22Rv1 (cell line): ENCODE measurements around the gene LHFPL2.

Experiments used
- CTCF ChIP-seq: fragments of 450-650 bp; IDR thresholded peaks from 2 replicates; pipeline ENCODE4 v1.5.1; 2017; ENCODE audit warnings: mild to moderate bottlenecking
- ZFX ChIP-seq: fragments of 450-650 bp; IDR thresholded peaks from 2 replicates; pipeline ENCODE4 v1.6.1; 2017; ENCODE audit warnings: antibody characterized with exemption, borderline replicate concordance

- TF ChIP-seq CTCF (no peak), ZFX (no peak)
These were observed 46.8 kb downstream of the LHFPL2 start for GRCh38 chr5:78601559-78602314.
